Transverse colon (tissue), 4 donors: ENCODE data around the gene MALT1. TPM values are rescaled to one million over a fixed set of nuclear protein-coding genes. Genes with fewer than 3 reads are reported as not detected.
"Not testable (repeated sequence)": the region's sequence is repeated elsewhere in the genome, so short reads cannot be mapped to it uniquely, and the experiment has no call there.

Source experiments
- DNase-seq: peaks from one replicate; pipeline ENCODE4 v3.0.0-alpha.2; 2019
- H3K27ac ChIP-seq, 4 donors: fragments of 200-600 bp; sonication (generic); 2 replicates each; pipeline ENCODE4 v1.5.1; 2016 to 2018; ENCODE audit warnings: inconsistent platforms in 4 of 4
- H3K27me3 ChIP-seq: fragments of 200-600 bp; sonication (generic); 2 replicates; pipeline ENCODE4 v1.5.1; 2017; ENCODE audit warnings: inconsistent platforms
- H3K36me3 ChIP-seq, 4 donors: fragments of 200-600 bp; sonication (generic); 2 replicates each; pipeline ENCODE4 v1.5.1; 2017 to 2019; ENCODE audit warnings: inconsistent platforms in 4 of 4
- H3K4me1 ChIP-seq, 4 donors: fragments of 200-600 bp; sonication (generic); 2 replicates each; pipeline ENCODE4 v1.5.1; 2017 to 2020; ENCODE audit warnings: inconsistent platforms in 4 of 4
- H3K4me3 ChIP-seq, 4 donors: fragments of 200-600 bp; sonication (generic); 1 replicate in 1 of 4; 2 replicates in 3 of 4; pipeline versions ENCODE4 v1.5.1 to v1.6.1; 2017 to 2019; ENCODE audit warnings: inconsistent platforms in 4 of 4
- H3K9me3 ChIP-seq, 2 donors: fragments of 200-600 bp; sonication (generic); 2 replicates each; pipeline ENCODE4 v1.5.1; 2017 to 2019; ENCODE audit warnings: inconsistent platforms in 2 of 2
- EP300 ChIP-seq: sonication (generic); formaldehyde crosslinking; IDR thresholded peaks from one replicate; pipeline ENCODE4 v1.6.1; 2017; ENCODE audit warnings: antibody characterized with exemption, low read depth
- POLR2A ChIP-seq: fragments of 450-650 bp; IDR thresholded peaks from one replicate; pipeline ENCODE4 v1.6.1; 2016; ENCODE audit warnings: antibody characterized with exemption, mild to moderate bottlenecking, moderate library complexity
- POLR2AphosphoS5 ChIP-seq, 3 donors: sonication (generic); formaldehyde crosslinking; IDR thresholded peaks; one replicate each; pipeline ENCODE4 v1.6.1; 2016; ENCODE audit warnings: antibody characterized with exemption in 3 of 3
- WGBS, 2 donors: methylation state at CpG; one replicate each; pipeline ENCODE4 v1.1.5; 2018; ENCODE audit warnings: low coverage in 1 of 2; 5-methylcytosine and 5-hydroxymethylcytosine counted together
- in situ Hi-C, 4 donors: fragments of 200-750 bp; cut with MboI; loops; one replicate each; pipeline versions ENCODE4 v1.15.0 to v1.15.1; 2017; ENCODE audit warnings: low sequenced_read_pairs in 3 of 4, low pct_ligation_motif_present in 1 of 4, low pct_unique_long_range_greater_than_20kb in 1 of 4
- intact Hi-C: fragments of 100-400 bp; cut with DNase I; formaldehyde crosslinking; loops from one replicate; pipeline ENCODE4 v1.15.1; 2023; ENCODE audit warnings: low total_unique reads
- total RNA-seq, 4 donors: library from RNA; depleted of rRNA; stranded (reverse); fragments of >200 nt; gene quantifications; one replicate each; pipeline ENCODE4 v1.1.0, GENCODE V29; 2016
- TF ChIP-seq, protein P1 (sequence below), 5 experiments: fragments of 200-600 bp in 3 of 5; fragments of 450-650 bp in 2 of 5; sonication (generic) in 3 of 5; IDR thresholded peaks; 1 replicate in 2 of 5; 2 replicates in 3 of 5; pipeline ENCODE4 v1.5.1; 2016 to 2017; ENCODE audit warnings: antibody characterized with exemption in 5 of 5, inconsistent platforms in 3 of 5, mild to moderate bottlenecking in 2 of 5, moderate library complexity in 1 of 5

The MALT1 gene
- total RNA-seq, 4 donors from 2014 or later, result 12.5 to 38.9 (median 29.5) TPM

GRCh38 chr18:58646334-58646862 is 24.9 kb upstream of the MALT1 start:
- H3K27ac ChIP-seq, result no peak overlapping the region
- no peak for DNase-seq
- TF ChIP-seq POLR2AphosphoS5 (IDR thresholded peaks at IDR 0.05), result no peak
- TF ChIP-seq, protein P1, sequence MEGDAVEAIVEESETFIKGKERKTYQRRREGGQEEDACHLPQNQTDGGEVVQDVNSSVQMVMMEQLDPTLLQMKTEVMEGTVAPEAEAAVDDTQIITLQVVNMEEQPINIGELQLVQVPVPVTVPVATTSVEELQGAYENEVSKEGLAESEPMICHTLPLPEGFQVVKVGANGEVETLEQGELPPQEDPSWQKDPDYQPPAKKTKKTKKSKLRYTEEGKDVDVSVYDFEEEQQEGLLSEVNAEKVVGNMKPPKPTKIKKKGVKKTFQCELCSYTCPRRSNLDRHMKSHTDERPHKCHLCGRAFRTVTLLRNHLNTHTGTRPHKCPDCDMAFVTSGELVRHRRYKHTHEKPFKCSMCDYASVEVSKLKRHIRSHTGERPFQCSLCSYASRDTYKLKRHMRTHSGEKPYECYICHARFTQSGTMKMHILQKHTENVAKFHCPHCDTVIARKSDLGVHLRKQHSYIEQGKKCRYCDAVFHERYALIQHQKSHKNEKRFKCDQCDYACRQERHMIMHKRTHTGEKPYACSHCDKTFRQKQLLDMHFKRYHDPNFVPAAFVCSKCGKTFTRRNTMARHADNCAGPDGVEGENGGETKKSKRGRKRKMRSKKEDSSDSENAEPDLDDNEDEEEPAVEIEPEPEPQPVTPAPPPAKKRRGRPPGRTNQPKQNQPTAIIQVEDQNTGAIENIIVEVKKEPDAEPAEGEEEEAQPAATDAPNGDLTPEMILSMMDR (IDR thresholded peaks at IDR 0.05), result no peak
- no peak for TF ChIP-seq POLR2A
- TF ChIP-seq EP300, result no peak
- H3K4me1 ChIP-seq, result peaks cover 0 to 4% (median 0%) of the 10 kb centered on the region in 4 donors
- H3K27me3 ChIP-seq, result no peaks in the 10 kb centered on the region
- intact Hi-C loops (no loop called here), in situ Hi-C loops (no loop called here)
- WGBS, 2 donors, result 81 to 95% methylated on average over 3 to 4 of the region's 4 CpGs
- no peak overlapping the region for H3K4me3 ChIP-seq
- no peaks in the 10 kb centered on the region for H3K9me3 ChIP-seq
- no peaks in the 10 kb centered on the region for H3K36me3 ChIP-seq

- WGBS, 2 donors, result 65 to 100% methylated on average over 1 of the region's 1 CpG
- peaks cover 0 to 4% (median 0%) of the 10 kb centered on the region in 4 donors for H3K4me1 ChIP-seq
- no peak for DNase-seq
- H3K27ac ChIP-seq, result no peak overlapping the region
- TF ChIP-seq EP300 (no peak), POLR2AphosphoS5 (IDR thresholded peaks at IDR 0.05) (no peak), POLR2A (no peak)
- TF ChIP-seq, protein P1 (IDR thresholded peaks at IDR 0.05), result no peak
- in situ Hi-C loops, result loop anchor here in 1 of 4 donors (25.0 kb wide), 1 partner anchor 113 kb away; no protein-coding TSS in a partner anchor
- no peaks in the 10 kb centered on the region for H3K27me3 ChIP-seq
- no peaks in the 10 kb centered on the region for H3K36me3 ChIP-seq
- intact Hi-C loops, result loop anchor here (10.0 kb wide), 1 partner anchor 1565 kb away; no protein-coding TSS in a partner anchor
- no peaks in the 10 kb centered on the region for H3K9me3 ChIP-seq
- no peak overlapping the region for H3K4me3 ChIP-seq
These were observed 21.1 kb upstream of the MALT1 start for GRCh38 chr18:58649966-58650816.

GRCh38 chr18:58650830-58651229 is 20.4 kb upstream of the MALT1 start:
- H3K4me1 ChIP-seq, H3K4me3 ChIP-seq, H3K27ac ChIP-seq, H3K9me3 ChIP-seq, H3K27me3 ChIP-seq, DNase-seq, H3K36me3 ChIP-seq: not testable (repeated sequence)
- in situ Hi-C loops (loop anchor here in 1 of 4 donors (25.0 kb wide), 1 partner anchor 114 kb away; no protein-coding TSS in a partner anchor), intact Hi-C loops (loop anchor here (10.0 kb wide), 1 partner anchor 1564 kb away; no protein-coding TSS in a partner anchor)
- 81 to 94% methylated on average over 9 to 10 of the region's 10 CpGs for WGBS, 2 donors

- H3K4me3 ChIP-seq, H3K27me3 ChIP-seq, H3K27ac ChIP-seq, H3K4me1 ChIP-seq, H3K9me3 ChIP-seq, DNase-seq, H3K36me3 ChIP-seq: not testable (repeated sequence)
- WGBS, 2 donors, result 75 to 85% methylated on average over 4 to 7 of the region's 7 CpGs
- intact Hi-C loops (loop anchor here (10.0 kb wide), 1 partner anchor 1562 kb away; no protein-coding TSS in a partner anchor), in situ Hi-C loops (loop anchor here in 1 of 4 donors (25.0 kb wide), 1 partner anchor 116 kb away; no protein-coding TSS in a partner anchor)
These were observed 18.0 kb upstream of the MALT1 start for GRCh38 chr18:58653144-58653722.
